ENCODE data around the gene CASP14.
A peak's percentile ranks its signal among the peaks of the same experiment; 100 is the strongest.
"Not testable (repeated sequence)": the region's sequence is repeated elsewhere in the genome, so short reads cannot be mapped to it uniquely, and the experiment has no call there.

Gene CASP14

GRCh38 chr19:15072930-15073647 is 23.8 kb downstream of the CASP14 start:
- no peak for DNase-seq (ENCODE audit: low read depth in 2 of 2)

GRCh38 chr19:15074371-15074770 is 25.1 kb downstream of the CASP14 start:
- DNase-seq (ENCODE audit: low read depth in 2 of 2): no peak

GRCh38 chr19:15075806-15076205 is 26.5 kb downstream of the CASP14 start:
- no peak for DNase-seq (ENCODE audit: low read depth in 2 of 2)

GRCh38 chr19:15080002-15080401 is 30.7 kb downstream of the CASP14 start:
- not testable (repeated sequence) for DNase-seq (ENCODE audit: low read depth in 2 of 2)

- no peak for DNase-seq (ENCODE audit: low read depth in 2 of 2)
These were observed 32.6 kb downstream of the CASP14 start, which contains the start of gene OR1I1 for GRCh38 chr19:15081911-15082310. OR1I1 (plus strand) TSS chr19:15082211; CDS start chr19:15087066, 4,855 bp downstream.

GRCh38 chr19:15087182-15087581 is 37.9 kb downstream of the CASP14 start:
- no peak for DNase-seq (ENCODE audit: low read depth in 2 of 2)

- peak in 1 of 2 donors; percentile 20 for DNase-seq (ENCODE audit: low read depth in 2 of 2)
These were observed 42.9 kb downstream of the CASP14 start for GRCh38 chr19:15091918-15092753.

GRCh38 chr19:15093001-15093400 is 43.7 kb downstream of the CASP14 start:
- DNase-seq (ENCODE audit: low read depth in 2 of 2): no peak

- DNase-seq (ENCODE audit: low read depth in 2 of 2): no peak
These were observed 46.9 kb downstream of the CASP14 start for GRCh38 chr19:15096223-15096622.

GRCh38 chr19:15097980-15098379 is 48.7 kb downstream of the CASP14 start:
- not testable (repeated sequence) for DNase-seq (ENCODE audit: low read depth in 2 of 2)

GRCh38 chr19:15098460-15098859 is 49.2 kb downstream of the CASP14 start:
- no peak for DNase-seq (ENCODE audit: low read depth in 2 of 2)

GRCh38 chr19:15099017-15099582 is 49.8 kb downstream of the CASP14 start:
- DNase-seq (ENCODE audit: low read depth in 2 of 2): no peak

GRCh38 chr19:15101479-15102082 is 52.3 kb downstream of the CASP14 start:
- DNase-seq (ENCODE audit: low read depth in 2 of 2): no peak

- DNase-seq (ENCODE audit: low read depth in 2 of 2): no peak
These were observed 54.7 kb downstream of the CASP14 start for GRCh38 chr19:15104003-15104402.

- DNase-seq (ENCODE audit: low read depth in 2 of 2): no peak
These were observed 55.1 kb downstream of the CASP14 start for GRCh38 chr19:15104411-15104810.

GRCh38 chr19:15105044-15105443 is 55.8 kb downstream of the CASP14 start:
- no peak for DNase-seq (ENCODE audit: low read depth in 2 of 2)

- no peak for DNase-seq (ENCODE audit: low read depth in 2 of 2)
These were observed 58.1 kb downstream of the CASP14 start, which contains the start of gene SYDE1 for GRCh38 chr19:15107061-15108010. SYDE1 (plus strand) TSS chr19:15107401; CDS start chr19:15107434, 33 bp downstream.

All from activated CD8-positive, alpha-beta memory T cell treated with anti-CD3 and anti-CD28 coated beads for 4 hours (primary cell).